Trophoblast cell (in vitro differentiated cells and primary cell): Measurements from ENCODE around the gene GGA3.
A peak's percentile ranks its signal among the peaks of the same experiment; 100 is the strongest.

ENCODE experiments used
- DNase-seq, 2 donors: peaks; one replicate each; pipeline ENCODE4 v3.0.0-alpha.2; 2016
- H2AFZ ChIP-seq: 2 replicates; pipeline ENCODE4 v1.6.1; 2013; ENCODE audit warnings: low read length, moderate library complexity, mild to moderate bottlenecking; ENCODE audit not compliant: insufficient read depth, poor library complexity
- H2AK5ac ChIP-seq: 2 replicates; pipeline ENCODE4 v1.6.1; 2013; ENCODE audit warnings: mild to moderate bottlenecking, low read length
- H2BK120ac ChIP-seq: 2 replicates; pipeline ENCODE4 v1.6.1; 2013; ENCODE audit warnings: low read length, mild to moderate bottlenecking, moderate library complexity; ENCODE audit not compliant: insufficient read depth, poor library complexity
- H2BK12ac ChIP-seq: 2 replicates; pipeline ENCODE4 v1.6.1; 2013; ENCODE audit warnings: mild to moderate bottlenecking, low read length, moderate library complexity
- H2BK5ac ChIP-seq: 2 replicates; pipeline ENCODE4 v1.6.1; 2013; ENCODE audit warnings: low read length, low read depth, moderate library complexity, mild to moderate bottlenecking; ENCODE audit not compliant: poor library complexity
- H3K14ac ChIP-seq: 2 replicates; pipeline ENCODE4 v1.6.1; 2013; ENCODE audit warnings: mild to moderate bottlenecking, low read length
- H3K18ac ChIP-seq: 2 replicates; pipeline ENCODE4 v1.6.1; 2013; ENCODE audit warnings: mild to moderate bottlenecking, low read length
- H3K23ac ChIP-seq: 2 replicates; pipeline ENCODE4 v1.6.1; 2013; ENCODE audit warnings: low read length
- H3K27ac ChIP-seq: 2 replicates; pipeline ENCODE4 v1.5.1; 2013; ENCODE audit warnings: low read depth, mild to moderate bottlenecking, inconsistent platforms, low read length, moderate library complexity
- H3K27me3 ChIP-seq: 2 replicates; pipeline ENCODE4 v1.6.1; 2013; ENCODE audit warnings: inconsistent platforms, mild to moderate bottlenecking, low read length, moderate library complexity; ENCODE audit not compliant: insufficient read depth
- H3K36me3 ChIP-seq, 2 experiments: 1 replicate in 1 of 2; 2 replicates in 1 of 2; pipeline ENCODE4 v1.6.1; 2013; ENCODE audit warnings: low read length in 2 of 2, mild to moderate bottlenecking in 2 of 2, moderate library complexity in 1 of 2; ENCODE audit not compliant: insufficient read depth in 2 of 2, control insufficient read depth in 1 of 2
- H3K4ac ChIP-seq: 2 replicates; pipeline ENCODE4 v1.6.1; 2013; ENCODE audit warnings: low read depth, mild to moderate bottlenecking, low read length, moderate library complexity
- H3K4me1 ChIP-seq, 2 experiments: 1 replicate in 1 of 2; 2 replicates in 1 of 2; pipeline ENCODE4 v1.6.1; 2013; ENCODE audit warnings: low read length in 2 of 2, mild to moderate bottlenecking in 2 of 2, moderate library complexity in 1 of 2; ENCODE audit not compliant: insufficient read depth in 2 of 2, control insufficient read depth in 1 of 2
- H3K4me2 ChIP-seq: 2 replicates; pipeline ENCODE4 v1.6.1; 2013; ENCODE audit warnings: inconsistent platforms, mild to moderate bottlenecking, low read length, moderate library complexity
- H3K4me3 ChIP-seq: 2 replicates; pipeline ENCODE4 v1.5.1; 2013; ENCODE audit warnings: mild to moderate bottlenecking, low read depth, low read length, inconsistent platforms
- H3K79me1 ChIP-seq: one replicate; pipeline ENCODE4 v1.6.1; 2013; ENCODE audit warnings: low read length
- H3K79me2 ChIP-seq: 2 replicates; pipeline ENCODE4 v1.6.1; 2013; ENCODE audit warnings: low read length, mild to moderate bottlenecking; ENCODE audit not compliant: control insufficient read depth, insufficient read depth, poor library complexity
- H3K9ac ChIP-seq: 2 replicates; pipeline ENCODE4 v1.6.1; 2013; ENCODE audit warnings: mild to moderate bottlenecking, low read length
- H3K9me3 ChIP-seq: 2 replicates; pipeline ENCODE4 v1.6.1; 2013; ENCODE audit warnings: low read depth, mild to moderate bottlenecking, control low read depth, inconsistent platforms, low read length; ENCODE audit not compliant: insufficient read depth
- H4K12ac ChIP-seq: 2 replicates; pipeline ENCODE4 v1.6.1; 2013; ENCODE audit warnings: low read depth, mild to moderate bottlenecking, low read length, moderate library complexity
- H4K8ac ChIP-seq: 2 replicates; pipeline ENCODE4 v1.6.1; 2013; ENCODE audit warnings: low read depth, mild to moderate bottlenecking, low read length, moderate library complexity
- H4K91ac ChIP-seq: one replicate; pipeline ENCODE4 v1.6.1; 2013; ENCODE audit warnings: low read depth, mild to moderate bottlenecking, low read length, moderate library complexity
- WGBS: extraction: QIAGEN DNeasy Blood & Tissue Kit; methylation state at CpG from one replicate; pipeline ENCODE4 v1.1.7; 2013; ENCODE audit warnings: missing lambda C conversion rate; ENCODE audit not compliant: insufficient read length, insufficient coverage; ENCODE audit errors: extremely low coverage; 5-methylcytosine and 5-hydroxymethylcytosine counted together

GGA3 gene

DNA sequence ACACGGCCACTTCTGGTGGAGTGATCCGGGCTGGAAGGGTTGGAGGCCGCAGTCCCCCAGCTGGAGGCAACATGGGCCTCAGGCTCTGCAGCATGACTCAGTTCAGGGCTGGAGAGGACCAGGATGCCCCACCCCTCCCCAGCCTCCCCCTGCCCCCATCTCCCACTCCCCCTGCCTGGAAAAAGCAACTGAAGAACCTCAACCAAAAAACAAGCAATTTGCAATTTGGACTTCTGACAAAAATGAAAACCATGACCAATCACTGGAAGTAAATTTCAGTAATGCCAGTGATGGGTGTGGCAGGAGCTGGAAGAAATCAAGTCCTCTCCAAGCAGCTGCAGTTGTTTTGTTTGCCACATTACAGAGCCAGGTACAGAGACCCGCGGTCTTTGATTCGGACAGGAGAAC lies 16.3 kb upstream of the GGA3 start:
- H3K23ac ChIP-seq: no peak overlapping the region
- H4K8ac ChIP-seq: no peak overlapping the region
- no peak overlapping the region for H4K91ac ChIP-seq
- no peak overlapping the region for H2AK5ac ChIP-seq
- no peaks in the 10 kb centered on the region for H3K27me3 ChIP-seq
- H3K36me3 ChIP-seq: peaks cover 3 to 5% of the 10 kb centered on the region in 2 experiments
- no CpG with 5 or more reads among the region's 6 CpGs for WGBS
- no peak overlapping the region for H3K14ac ChIP-seq
- no peaks in the 10 kb centered on the region for H3K79me2 ChIP-seq
- no peaks in the 10 kb centered on the region for H3K79me1 ChIP-seq
- H3K18ac ChIP-seq: no peak overlapping the region
- DNase-seq: peak; percentile 79 to 80
- no peak overlapping the region for H3K4me3 ChIP-seq
- no peak overlapping the region for H2BK12ac ChIP-seq
- H3K4me2 ChIP-seq: no peak overlapping the region
- H3K4me1 ChIP-seq: peaks cover 3 to 4% of the 10 kb centered on the region in 2 experiments
- no peak overlapping the region for H3K4ac ChIP-seq
- no peak overlapping the region for H3K27ac ChIP-seq
- no peak overlapping the region for H4K12ac ChIP-seq
- peaks cover 2% of the 10 kb centered on the region for H3K9me3 ChIP-seq
- no peak overlapping the region for H2AFZ ChIP-seq
- no peak overlapping the region for H3K9ac ChIP-seq
- H2BK5ac ChIP-seq: no peak overlapping the region
- H2BK120ac ChIP-seq: no peak overlapping the region

DNA sequence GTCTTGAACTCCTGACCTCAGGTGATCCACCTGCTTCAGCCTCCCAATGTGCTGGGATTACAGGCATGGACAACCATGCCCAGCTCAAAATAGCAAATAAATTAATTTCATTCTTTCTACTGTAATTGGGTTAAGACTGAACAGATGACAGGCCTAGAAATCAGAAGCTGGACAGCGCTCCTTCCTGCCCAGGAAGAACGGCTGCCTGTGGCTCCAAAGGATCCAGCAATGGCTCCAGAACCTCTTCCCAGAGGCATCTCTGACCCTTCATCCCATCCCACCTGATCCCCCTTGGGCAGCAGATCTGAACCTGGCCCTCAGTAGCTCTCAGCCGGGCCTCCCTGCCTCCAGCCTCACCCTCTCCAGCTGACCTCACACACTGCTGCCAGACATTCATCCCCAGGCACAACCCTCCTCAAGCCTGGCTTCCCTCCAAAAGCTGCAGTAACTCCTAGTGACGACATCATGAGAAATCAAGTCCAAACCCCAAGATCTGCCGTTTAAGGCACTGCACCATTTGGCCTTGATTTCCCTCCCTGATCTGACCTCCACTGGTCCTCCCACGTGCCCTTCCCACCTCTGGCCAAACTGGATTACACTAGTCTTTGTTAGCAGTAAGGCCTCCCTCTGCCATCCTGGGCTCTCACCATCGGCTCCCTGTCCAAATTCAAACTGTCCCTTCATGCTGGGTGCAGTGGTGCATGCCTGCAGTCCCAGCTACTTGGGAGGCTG lies 12.7 kb upstream of the GGA3 start:
- no peak for DNase-seq
- Histone ChIP-seq H3K23ac (no peak overlapping the region), H3K79me2 (peaks cover 5% of the 10 kb centered on the region), H3K4me3 (no peak overlapping the region), H3K9ac (no peak overlapping the region), H2BK5ac (no peak overlapping the region), H2AK5ac (no peak overlapping the region), H3K79me1 (peaks cover 10% of the 10 kb centered on the region), H3K14ac (no peak overlapping the region), H2AFZ (no peak overlapping the region), H3K4me1 (peaks cover 4 to 10% of the 10 kb centered on the region in 2 experiments), H3K36me3 (peaks cover 3% of the 10 kb centered on the region in 2 experiments), H4K8ac (no peak overlapping the region), H3K9me3 (peaks cover 2% of the 10 kb centered on the region), H4K91ac (no peak overlapping the region), H3K4ac (no peak overlapping the region), H3K27ac (no peak overlapping the region), H2BK12ac (no peak overlapping the region), H2BK120ac (no peak overlapping the region), H3K4me2 (no peak overlapping the region), H3K18ac (no peak overlapping the region), H3K27me3 (no peaks in the 10 kb centered on the region), H4K12ac (no peak overlapping the region)
- no CpG with 5 or more reads among the region's 7 CpGs for WGBS

DNA sequence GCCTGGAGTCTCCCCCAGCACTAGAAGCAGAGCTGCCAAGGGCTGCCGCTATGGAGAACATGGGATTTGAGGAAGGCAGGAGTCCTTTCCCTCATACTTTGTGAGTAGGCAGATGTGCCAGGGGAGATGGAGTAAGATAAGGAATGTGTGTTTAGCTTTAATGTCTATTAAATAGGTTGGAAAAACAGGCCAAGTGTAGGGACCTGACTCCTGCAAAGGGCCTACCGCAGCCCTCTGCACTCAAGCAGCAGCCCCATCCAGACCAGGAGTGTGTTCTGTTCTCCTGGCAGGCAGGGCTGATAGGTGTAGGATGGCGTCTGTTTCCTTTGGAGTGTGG lies 11.4 kb upstream of the GGA3 start:
- no peak overlapping the region for H2AK5ac ChIP-seq
- no peak overlapping the region for H3K14ac ChIP-seq
- DNase-seq: no peak
- no peak overlapping the region for H4K8ac ChIP-seq
- no peak overlapping the region for H2AFZ ChIP-seq
- peaks cover 4 to 10% of the 10 kb centered on the region in 2 experiments for H3K4me1 ChIP-seq
- no peak overlapping the region for H3K27ac ChIP-seq
- H4K12ac ChIP-seq: no peak overlapping the region
- H2BK5ac ChIP-seq: no peak overlapping the region
- H3K4me3 ChIP-seq: no peak overlapping the region
- peaks cover 5% of the 10 kb centered on the region for H3K79me2 ChIP-seq
- no peak overlapping the region for H2BK12ac ChIP-seq
- peaks cover 3% of the 10 kb centered on the region in 2 experiments for H3K36me3 ChIP-seq
- no peak overlapping the region for H4K91ac ChIP-seq
- WGBS: no CpG with 5 or more reads among the region's 3 CpGs
- H3K23ac ChIP-seq: no peak overlapping the region
- H3K4me2 ChIP-seq: no peak overlapping the region
- H3K9me3 ChIP-seq: peaks cover 2% of the 10 kb centered on the region
- H3K27me3 ChIP-seq: no peaks in the 10 kb centered on the region
- H3K9ac ChIP-seq: no peak overlapping the region
- H3K18ac ChIP-seq: no peak overlapping the region
- H2BK120ac ChIP-seq: no peak overlapping the region
- peaks cover 10% of the 10 kb centered on the region for H3K79me1 ChIP-seq
- no peak overlapping the region for H3K4ac ChIP-seq

DNA sequence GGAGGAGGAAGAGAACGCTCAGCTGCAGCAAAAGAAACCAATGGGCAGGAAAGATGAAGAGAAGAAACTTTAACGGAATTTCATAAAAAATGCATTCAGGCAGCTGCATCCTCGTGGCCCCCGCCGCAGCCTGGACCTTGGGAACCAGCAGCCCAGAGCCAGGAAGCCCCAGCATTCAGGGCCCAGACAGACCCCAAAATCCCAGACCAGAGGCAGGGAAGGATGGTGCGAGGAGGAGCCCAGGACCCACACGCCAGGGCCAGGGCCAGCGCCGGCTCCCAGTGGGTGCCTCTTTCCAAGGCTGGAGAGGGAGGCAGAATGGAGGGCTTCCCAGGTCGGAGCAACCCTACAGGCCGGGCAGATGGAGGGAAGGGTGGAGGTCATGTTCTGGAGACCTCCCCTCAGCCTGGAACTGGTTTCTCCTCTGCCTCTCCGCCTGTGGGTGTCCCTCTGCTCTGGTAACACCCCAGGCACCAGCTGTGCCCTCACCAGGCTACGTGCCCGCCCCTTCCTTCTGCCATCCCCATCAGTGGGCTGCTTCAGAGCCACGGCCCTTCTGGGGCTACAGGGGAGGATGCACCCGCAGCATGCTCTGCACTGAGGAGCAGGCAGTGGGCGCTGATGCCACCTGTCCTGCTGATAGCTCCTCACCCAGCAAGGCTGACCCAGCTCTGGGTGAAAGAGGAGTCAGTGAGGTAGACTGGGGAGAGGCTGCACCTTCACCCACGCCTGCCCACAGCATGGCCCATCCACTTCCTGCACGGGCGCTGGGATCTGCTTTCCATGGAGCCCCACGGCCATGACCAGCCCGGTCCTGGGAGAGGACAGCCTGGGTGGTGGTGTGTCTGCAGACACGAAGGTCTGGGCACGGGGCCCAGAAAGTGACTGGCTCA lies 10.8 kb upstream of the GGA3 start:
- no peak overlapping the region for H2BK120ac ChIP-seq
- H2BK12ac ChIP-seq: no peak overlapping the region
- H3K27me3 ChIP-seq: no peaks in the 10 kb centered on the region
- peak overlapping the region; percentile 85 for H2AFZ ChIP-seq
- H4K91ac ChIP-seq: no peak overlapping the region
- H2BK5ac ChIP-seq: no peak overlapping the region
- H3K9me3 ChIP-seq: peaks cover 2% of the 10 kb centered on the region
- H3K4me2 ChIP-seq: peak overlapping the region; percentile 89
- no peak overlapping the region for H3K14ac ChIP-seq
- no peak overlapping the region for H3K9ac ChIP-seq
- peak overlapping the region; percentile 9 for H4K8ac ChIP-seq
- H3K23ac ChIP-seq: no peak overlapping the region
- H2AK5ac ChIP-seq: no peak overlapping the region
- H3K4me3 ChIP-seq: peak overlapping the region; percentile 84
- H3K36me3 ChIP-seq: peaks cover 3% of the 10 kb centered on the region in 2 experiments
- peaks cover 2 to 12% of the 10 kb centered on the region in 2 experiments for H3K4me1 ChIP-seq
- no peak overlapping the region for H3K27ac ChIP-seq
- H3K79me1 ChIP-seq: peaks cover 10% of the 10 kb centered on the region
- no peak overlapping the region for H3K18ac ChIP-seq
- H4K12ac ChIP-seq: no peak overlapping the region
- peaks cover 5% of the 10 kb centered on the region for H3K79me2 ChIP-seq
- H3K4ac ChIP-seq: no peak overlapping the region
- no peak for DNase-seq
- no CpG with 5 or more reads among the region's 24 CpGs for WGBS
